Measurements from ENCODE around the gene PXDC1.

Gene PXDC1

GRCh38 chr6:3795836-3796718, 44.6 kb upstream of the PXDC1 start:
- no peak overlapping the region for H3K27ac ChIP-seq
- TF ChIP-seq ZFX (IDR thresholded peaks at IDR 0.05; ENCODE audit: borderline replicate concordance) (no peak), CTCF (IDR thresholded peaks at IDR 0.05) (no peak)

GRCh38 chr6:3794092-3794491, 42.6 kb upstream of the PXDC1 start:
- TF ChIP-seq CTCF (IDR thresholded peaks at IDR 0.05) (no peak), ZFX (IDR thresholded peaks at IDR 0.05; ENCODE audit: borderline replicate concordance) (no peak)
- no peak overlapping the region for H3K27ac ChIP-seq

- H3K27ac ChIP-seq: no peak overlapping the region
- no peak for TF ChIP-seq CTCF (IDR thresholded peaks at IDR 0.05)
- TF ChIP-seq ZFX (IDR thresholded peaks at IDR 0.05; ENCODE audit: borderline replicate concordance): no peak
These were observed 42.0 kb upstream of the PXDC1 start for GRCh38 chr6:3793545-3793944.

GRCh38 chr6:3791526-3792203, 40.2 kb upstream of the PXDC1 start:
- TF ChIP-seq ZFX (IDR thresholded peaks at IDR 0.05; ENCODE audit: borderline replicate concordance) (no peak), CTCF (IDR thresholded peaks at IDR 0.05) (no peak)
- no peak overlapping the region for H3K27ac ChIP-seq

- no peak overlapping the region for H3K27ac ChIP-seq
- TF ChIP-seq ZFX (IDR thresholded peaks at IDR 0.05; ENCODE audit: borderline replicate concordance) (no peak), CTCF (IDR thresholded peaks at IDR 0.05) (no peak)
These were observed 38.5 kb upstream of the PXDC1 start for GRCh38 chr6:3789896-3790558.

- TF ChIP-seq ZFX (IDR thresholded peaks at IDR 0.05; ENCODE audit: borderline replicate concordance): no peak
- TF ChIP-seq CTCF (IDR thresholded peaks at IDR 0.05): no peak
- H3K27ac ChIP-seq: no peak overlapping the region
These were observed 37.7 kb upstream of the PXDC1 start for GRCh38 chr6:3789018-3789895.
